ENCODE data around the gene ACSF3.

The ACSF3 gene

DNA sequence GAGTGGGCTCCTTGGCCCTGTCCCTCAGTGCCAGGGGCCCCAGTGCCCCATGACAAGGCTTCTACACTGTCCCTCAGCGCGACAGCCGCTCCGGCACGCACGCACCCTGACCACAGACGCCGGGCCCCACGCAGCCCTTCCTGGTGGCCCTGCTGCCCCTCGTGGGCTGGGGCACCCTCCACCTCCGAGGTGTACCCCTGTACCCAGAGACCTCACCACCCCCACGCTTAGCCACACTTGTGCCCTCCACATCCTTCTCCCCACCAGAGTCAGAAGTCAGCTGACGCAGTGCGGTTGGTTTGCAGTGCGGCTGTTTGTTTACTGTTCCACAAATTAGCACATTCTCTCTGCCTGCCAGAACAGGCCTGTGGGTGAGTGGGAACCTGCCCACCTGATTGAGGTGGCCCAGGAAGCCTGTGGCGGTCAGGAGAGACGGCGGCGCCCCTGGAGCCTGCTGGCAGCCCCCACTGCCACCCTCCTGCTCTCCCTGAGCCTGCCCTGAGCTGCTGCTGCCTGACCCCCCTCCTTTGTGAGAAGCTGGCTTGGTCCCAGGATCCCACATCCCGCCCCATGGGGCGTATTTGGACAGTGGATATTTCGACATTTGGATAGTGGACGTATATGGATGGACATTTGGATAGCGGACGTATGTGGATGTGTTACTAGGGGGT is 39.9 kb downstream of the ACSF3 start:
- DNase-seq: no peak

DNA sequence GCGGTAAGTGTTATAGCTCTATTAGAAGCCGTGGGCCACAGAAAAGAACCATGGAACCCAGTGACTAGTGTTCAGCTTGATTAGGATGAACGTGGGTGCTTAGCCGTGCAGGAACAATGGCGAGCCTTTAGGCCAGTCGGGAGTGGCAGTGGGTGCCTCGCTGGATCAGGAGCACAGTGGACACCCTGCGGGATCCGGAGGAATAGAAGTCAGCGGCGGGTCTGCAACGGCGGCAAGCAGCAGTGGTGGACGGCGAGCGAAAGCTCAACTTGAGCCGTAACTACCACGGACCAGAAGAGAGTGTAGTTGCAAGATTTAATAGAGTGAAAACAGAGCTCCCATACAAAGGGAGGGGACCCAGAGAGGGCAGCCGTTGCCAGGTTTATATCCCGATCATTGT is 40.6 kb downstream of the ACSF3 start:
- no peak for DNase-seq

DNA sequence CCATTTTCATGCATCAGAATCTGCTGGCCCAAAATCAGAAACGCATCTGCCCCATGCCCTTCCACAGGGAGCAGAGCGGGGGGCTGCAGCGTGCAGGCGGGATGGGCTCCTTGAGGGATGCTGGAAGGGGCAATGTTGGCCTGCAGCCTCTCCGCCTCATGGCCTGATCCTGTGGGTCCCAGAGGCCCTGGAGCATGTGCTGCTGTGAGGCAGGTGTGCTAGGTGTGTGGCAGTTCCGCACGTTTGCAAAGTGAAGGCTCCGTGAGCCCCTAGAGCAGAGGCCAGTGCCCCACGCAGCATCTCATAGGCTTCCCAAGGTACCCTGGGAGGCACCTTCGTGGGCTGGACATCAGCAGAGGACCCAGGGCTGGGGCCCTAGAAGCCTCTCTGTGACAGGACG is 41.5 kb downstream of the ACSF3 start:
- no peak for DNase-seq

DNA sequence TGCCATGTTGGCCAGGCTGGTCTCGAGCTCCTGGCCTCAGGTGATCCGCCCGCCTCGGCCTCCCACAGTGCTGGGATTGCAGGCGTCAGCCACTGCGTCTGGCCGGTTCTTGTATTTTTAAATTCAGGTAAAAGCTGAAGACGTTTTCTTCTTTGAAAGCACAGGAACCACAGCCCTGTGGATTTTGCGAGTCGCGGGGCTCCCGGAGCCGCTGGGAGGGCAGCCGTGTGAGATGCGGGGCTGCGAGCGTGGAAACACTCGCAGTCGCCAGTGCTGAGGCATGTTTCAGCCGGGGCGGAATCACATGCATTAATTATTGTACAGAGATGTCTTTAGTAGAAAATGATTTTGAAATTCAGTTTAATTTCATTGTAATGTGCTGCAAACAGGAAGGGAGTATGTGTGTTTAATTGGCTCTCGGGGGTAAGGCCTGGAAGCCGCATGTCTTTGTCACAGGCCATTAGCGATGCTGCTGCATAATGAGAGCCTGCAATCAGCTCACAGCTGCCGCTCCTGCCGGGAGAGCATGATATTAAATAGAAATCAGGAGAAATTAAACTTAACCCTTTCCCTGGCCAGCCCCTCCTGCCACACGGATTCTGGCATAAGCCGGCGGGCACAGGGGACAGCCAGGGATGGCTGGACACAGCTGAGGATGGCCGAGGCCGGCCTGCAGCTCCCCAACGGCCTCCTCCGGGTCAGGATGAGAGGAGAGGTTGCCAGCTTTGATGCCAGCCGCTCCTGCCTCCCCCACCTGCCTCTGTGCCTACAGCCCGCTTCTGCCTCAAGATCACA is 42.5 kb downstream of the ACSF3 start:
- no peak for DNase-seq

DNA sequence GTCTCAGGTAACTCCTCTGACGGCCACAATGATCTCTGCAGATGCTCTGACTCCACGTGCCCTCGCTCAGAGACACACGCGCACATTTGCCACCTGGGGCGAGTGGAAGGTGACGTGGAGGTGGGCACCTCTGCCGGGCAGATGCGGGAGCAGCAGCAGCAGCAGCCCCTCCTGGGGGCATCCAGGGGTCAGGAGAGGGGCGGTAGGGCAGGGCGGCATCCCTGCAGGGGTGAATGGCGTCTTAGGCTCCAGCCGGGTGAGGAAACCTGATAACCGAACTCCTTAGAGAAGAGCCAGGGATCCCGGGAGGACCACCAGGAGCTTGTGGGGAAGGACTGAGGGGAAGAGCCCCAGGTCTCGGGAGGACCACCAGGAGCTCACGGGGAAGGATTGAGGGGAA is 43.3 kb downstream of the ACSF3 start:
- DNase-seq: no peak

DNA sequence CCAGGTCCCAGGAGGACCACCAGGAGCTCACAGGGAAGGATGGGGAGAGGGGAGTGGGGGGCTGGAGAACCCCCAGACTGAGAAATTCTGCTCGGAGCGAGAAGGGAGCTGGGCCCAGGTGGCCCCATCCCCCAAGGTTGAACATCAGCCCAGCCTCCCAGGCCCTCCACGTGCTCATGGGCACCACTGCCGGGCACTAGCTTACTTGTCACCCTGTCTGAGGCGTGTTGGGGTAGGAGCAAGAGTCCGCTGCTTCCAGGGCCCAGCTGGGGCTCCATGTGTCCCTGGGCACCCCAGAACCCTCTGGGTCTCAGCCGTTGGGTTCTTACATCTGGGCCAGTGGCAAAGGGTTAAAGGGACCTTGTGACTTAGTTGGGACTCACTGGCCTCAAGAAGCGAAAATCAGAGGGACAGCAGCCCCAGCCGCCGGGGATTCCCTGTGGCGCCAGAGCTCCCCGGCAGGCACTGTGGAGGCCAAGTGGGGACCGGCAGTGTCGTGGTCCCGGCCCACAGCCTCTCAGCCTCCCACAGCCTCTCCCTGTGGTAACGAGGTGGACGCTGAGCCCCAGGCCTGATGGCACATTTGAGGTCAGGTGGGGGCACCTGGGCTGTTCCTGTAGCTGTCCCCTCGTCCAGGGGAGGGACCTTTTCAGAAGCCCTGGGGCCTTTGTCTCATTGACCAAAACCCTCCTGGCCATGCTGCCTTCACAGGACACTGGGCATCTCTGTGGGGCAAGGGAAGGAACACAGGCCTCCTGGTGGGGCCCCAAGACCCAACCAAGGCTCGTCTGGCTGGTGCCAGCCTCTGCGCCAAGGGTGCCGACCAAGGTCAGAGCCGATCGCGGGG is 44.2 kb downstream of the ACSF3 start:
- no peak for DNase-seq

DNA sequence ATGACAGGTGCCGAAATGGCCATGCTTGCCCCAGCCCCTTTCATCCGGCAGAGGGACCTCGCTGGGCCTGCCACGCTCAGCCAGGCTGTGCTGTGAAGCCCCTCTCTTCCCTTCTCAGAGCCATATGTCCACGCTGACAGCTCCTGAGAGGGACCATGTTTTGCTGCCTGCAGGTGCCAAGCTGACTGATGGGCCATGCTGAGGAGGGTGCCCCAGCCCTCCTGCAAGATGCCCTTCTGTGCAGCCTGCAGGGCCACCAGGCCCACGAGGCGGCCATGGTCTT is 44.8 kb downstream of the ACSF3 start:
- DNase-seq: no peak

DNA sequence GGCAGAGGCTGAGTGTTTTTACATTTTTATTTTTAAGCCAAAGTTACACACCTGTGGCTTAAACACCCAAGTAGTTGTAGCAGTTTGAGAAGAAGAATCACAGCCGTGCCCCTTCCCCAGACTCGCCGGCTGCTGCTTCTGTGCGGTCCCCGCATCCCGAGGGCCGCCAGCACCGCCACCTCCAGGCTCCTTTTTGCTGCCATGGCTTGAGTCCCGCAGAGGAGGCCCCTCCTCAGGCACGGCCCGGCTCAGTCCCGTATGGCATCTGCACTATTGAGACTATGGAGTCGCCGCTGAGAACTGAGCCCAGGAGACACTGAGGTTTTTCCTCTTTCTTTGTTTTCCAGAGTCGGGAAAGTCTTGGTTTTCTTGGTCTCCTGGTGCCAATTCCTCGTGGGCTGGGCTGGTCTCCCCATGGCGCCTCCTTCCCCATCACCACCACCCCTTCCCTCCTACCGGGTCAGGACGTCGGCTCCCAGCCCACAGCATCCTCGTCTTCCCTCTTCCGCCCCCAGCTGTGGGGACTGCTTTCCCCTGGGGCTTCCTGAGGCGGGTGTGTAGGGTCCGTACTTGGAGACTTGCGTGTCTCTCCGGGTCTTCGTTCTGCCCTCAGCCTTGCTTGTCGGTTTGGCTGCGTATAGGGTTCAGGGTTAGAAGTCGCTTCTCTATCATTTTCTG is 45.3 kb downstream of the ACSF3 start:
- no peak for DNase-seq

DNA sequence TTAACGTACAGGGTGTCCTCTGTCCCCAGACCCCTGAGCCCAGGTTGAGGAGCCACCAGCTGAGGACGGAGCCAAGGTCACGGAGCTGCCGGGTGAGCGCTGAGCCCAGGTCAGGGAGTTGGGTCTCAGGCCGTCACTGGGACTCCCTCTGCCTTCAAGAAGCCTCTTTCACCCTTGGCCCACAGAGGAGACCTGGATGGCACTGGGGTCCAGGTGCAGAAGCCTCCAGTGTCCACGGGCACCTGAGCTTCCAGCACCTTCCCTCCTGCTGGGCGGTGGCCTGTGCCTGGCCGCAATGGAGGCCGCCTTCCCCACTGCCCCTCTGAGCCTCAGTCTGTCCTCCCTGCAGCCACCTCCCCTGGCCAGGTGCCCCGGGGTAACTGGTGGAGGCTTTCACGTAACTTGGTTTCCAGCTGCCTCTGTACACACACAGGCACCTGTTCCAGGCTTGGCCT is 46.3 kb downstream of the ACSF3 start:
- DNase-seq: no peak

DNA sequence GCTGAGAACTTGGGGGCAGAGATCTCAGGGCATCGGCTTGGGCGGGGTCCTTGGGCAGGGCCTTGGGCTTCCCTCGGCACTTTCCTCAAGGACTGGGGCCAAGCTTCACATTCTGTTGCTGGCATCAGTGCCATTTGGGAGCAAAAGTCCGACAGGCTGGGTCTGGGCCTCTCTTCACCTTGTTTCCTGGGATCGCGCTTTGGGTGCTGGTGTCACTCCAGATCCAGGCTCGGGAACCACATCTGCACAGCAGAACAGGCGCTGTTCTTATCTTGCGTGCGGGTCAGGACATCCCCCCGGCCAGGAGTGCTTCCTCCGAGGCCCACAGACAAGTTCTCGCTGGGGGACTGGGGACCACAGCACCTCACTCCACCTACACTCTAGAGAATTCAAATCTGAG is 46.7 kb downstream of the ACSF3 start:
- no peak for DNase-seq

DNA sequence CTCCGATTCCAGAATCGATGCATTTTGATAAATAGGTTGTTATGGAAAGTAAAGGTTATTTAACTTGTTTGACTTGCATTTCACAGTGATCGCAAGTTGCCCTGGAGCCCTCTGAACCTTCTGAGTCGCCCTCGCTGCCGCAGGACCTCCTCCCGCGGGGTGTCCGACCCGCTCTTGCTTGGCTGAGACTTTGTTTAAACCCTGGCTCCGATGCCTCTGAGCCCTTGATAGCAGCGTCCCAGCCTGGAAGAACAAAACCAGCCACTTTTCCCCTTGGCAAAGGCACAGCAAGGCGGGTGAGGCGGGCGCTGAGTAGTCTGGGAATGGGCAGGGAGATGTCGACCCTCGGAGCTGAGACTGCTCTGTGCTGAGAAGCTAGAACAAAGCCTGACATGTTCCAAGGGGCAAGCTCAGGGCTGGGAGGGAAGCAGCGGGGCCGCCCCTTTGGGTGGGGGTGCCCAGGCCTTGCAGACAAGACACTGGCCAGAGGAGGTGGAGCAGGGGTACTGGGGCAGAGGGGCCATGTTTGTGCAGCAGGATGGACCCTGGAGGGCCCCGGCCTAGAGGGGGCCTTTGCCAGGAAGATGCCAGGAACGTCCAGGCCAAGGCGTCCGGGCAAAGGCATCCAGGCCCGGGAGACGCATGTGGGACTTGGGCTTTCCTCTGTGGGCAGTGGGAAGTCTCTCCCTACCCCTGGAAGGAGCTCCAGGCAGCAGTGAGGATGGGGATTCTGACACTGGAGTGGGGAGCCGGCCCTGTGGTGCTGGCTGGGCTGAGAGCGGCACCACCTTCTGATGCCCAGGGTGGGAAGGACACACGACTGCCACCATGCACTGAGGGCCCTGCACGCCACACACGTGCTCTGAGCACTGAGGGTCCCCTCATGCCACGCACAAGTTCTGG is 47.6 kb downstream of the ACSF3 start:
- DNase-seq: no peak

DNA sequence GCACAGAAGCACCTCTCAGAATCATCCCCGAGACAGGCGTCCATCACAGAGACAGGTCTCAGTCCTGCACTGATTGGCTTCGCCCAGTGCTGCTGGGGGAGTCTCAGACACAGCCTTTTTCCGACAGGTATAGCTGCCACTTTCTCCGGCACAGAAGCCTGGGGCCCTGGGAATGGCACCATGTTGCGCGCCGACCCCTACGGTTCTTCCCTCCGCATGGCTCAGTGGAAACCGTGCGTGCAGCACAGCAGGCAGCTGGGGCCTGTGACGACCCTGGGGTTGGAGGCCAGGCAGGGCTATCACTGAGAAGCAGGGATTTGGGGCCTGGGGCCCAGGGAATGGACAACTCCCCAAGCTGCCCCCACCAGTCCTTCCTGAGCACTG is 48.2 kb downstream of the ACSF3 start:
- no peak for DNase-seq

DNA sequence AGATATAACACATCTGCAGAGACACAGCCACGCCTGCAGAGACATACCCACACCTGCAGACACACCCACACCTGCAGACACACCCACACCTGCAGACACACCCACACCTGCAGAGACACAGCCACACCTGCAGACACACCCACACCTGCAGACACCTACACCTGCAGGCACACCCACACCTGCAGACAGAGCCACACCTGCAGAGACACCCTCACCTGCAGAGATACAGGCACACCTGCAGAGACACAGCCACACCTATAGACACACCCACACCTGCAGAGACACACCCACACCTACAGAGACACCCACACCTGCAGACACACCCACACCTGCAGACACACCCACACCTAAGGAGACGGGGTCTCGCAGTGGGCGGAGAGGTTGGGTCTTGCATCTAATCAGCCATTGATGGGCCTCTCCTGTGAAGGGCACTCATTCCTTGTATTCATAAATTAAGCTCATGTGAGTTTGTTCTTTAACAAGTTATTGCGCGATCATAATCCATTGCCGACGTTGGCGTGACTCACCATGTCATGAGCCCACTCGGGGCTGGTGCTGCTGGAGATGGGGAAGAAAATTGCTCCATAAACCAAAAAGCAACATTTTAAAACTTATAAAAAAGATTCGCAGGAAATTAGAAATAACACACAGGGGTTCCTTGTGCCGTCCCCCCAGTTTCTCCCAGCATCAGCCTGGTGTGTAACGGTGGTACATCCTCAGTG is 49.0 kb downstream of the ACSF3 start:
- DNase-seq: no peak

DNA sequence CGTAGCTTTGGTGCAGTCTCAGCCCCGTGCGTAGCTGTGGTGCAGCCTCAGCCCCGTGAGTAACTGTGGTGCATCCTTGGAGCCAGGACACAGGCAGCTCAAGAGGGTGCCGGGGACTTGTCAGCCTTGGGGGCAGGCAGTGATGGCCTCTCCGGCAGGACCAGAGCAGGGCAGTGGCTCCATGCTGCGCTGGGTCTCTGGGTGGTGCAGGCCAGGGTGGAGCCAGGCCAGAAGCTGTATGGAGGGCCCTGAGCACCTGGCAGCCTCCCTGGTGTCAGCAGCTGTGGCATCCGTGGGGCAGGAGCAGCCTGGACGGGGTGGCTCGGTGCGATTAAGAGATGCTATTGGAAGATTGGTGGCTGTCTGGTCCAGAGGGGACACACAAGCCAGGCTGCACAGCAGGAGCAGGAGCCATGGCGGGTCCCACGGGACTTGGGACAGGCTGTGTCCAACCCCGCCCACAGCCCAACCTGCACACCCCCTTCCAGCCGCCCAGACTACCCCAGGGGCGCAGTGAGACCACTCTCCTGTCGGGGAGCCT is 49.6 kb downstream of the ACSF3 start:
- DNase-seq: no peak

DNA sequence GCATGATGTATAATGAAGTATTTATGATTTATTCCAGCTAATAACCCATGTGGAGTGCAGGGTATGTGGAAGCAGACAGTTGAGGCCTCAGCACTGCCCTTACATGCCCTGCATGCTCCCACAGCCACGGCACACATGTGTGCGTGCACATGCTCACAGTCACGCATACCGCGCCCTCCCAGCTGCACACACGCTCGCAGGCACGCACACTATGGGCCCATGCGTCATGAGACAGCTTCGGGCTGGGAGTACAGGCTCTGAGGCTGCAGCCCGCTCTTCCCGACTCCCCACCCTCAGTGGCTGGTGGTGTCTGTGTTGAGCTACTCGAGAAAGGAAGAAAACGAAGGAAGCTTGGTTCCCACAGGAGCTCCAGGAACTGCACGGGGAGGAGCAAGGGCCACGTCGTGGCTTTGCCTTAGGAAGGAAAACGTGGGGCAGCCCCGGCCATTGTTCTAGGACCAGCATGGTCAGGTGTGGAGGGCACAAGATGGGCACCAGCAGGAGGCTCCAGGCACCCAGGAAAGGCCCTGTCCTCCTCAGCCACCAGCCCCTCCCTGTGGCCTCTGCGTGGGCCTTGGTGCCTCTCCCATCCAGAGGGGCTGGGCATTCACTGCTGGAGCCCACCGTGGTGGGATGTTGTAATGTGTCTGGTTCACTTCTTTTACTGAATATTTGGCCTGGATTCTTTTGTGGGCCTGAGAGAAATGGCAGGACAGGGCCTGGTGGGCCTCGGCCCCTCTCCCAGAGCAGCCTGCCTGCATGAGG is 50.4 kb downstream of the ACSF3 start:
- DNase-seq: no peak

DNA sequence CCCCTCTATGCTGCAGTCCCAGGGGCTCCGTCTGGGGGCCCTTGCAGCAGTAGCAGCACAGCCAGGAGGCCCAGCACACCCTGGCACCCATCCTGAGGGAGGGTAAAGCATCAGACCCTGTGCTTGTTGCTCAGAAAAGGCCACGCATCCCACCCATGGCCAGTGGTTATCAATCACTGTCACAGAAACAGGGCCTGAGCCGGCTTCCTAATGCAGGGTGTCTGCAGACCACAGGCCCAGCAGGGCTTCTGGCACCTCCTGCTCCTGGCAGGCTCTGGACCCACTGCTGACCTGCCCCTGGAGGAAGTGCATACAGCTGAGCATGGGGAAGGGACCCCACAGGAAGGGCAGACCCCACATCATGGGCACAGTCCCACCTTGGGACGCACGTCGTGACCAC is 51.0 kb downstream of the ACSF3 start:
- DNase-seq: no peak

DNA sequence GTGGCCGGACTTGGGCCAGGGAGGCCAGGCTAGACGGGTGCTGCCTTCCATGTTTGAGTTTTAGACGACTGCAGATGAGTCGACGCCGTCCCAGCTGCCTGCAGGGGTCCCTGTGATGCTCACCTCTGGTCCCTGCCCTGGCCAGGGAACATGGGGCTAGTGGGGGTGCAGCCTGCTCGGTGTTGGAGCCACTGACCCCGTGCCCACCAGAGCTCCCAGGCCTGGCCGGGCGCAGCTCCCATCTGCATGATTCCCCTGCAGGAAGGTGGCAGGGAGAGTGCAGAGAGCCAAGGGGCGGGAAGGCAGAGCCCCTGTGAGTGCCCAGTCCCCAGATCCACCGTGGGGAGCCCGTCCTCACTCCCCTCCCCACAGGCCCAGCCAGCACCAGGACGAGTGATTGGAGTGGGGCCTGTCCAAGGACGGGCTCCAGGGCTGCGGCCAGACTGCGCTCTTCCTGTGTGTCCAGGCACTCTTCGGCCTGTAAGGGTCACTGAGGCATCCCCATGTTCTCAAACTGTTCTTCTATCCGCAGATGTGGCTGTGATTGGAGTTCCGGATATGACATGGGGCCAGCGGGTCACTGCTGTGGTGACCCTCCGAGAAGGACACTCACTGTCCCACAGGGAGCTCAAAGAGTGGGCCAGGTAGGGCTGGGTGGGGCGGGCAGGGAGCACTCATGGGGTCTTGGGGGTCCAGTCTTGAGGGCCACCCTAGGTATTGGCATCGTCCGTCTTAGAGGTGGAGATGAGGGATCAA is 51.9 kb downstream of the ACSF3 start:
- DNase-seq: no peak

DNA sequence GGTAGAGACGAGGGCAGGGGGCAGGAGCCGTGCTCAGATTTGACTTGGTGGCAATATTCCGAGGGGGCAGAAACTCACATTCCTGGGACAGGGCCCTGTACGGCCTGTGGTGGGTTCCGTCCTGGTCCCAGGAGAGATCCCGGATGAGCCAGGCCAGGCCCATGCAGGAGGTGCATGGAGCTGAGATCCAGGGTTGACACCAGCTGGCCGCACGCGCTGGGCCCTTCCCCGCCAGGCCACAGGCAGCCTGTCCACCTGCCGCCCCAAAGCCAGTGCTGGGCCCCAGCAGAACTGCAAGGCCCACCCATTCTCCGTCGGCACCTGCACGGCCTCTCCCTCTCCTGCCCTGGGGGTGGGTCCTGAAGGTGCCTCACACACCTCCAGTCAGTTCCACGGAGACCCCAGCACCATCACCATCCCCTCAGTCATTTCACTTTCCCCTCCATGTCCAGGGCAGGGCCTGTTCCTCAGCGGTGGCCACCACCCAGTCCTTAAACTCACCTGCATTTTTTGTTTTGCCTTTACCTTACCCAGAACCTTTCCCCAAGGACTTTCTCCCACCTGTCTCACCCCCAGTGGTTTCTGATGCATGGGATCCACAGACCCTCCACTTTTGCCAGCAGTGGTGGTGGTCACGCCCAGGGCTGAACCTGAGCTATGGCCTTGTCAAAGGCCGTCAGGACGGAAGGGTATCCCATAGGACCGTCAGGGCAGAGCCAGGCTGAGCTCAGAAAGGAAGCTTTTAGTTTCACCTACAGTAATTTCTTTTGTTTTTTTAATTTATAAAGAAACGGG is 52.8 kb downstream of the ACSF3 start:
- DNase-seq: no peak
